Astrocyte (in vitro differentiated cells and primary cell): ENCODE measurements around the gene KCNN4. TPM values are rescaled to one million over a fixed set of nuclear protein-coding genes. Genes with fewer than 3 reads are reported as not detected.

ENCODE experiments used
- DNase-seq: peaks from one replicate; pipeline ENCODE4 v3.0.0-alpha.2; 2010; ENCODE audit warnings: low read depth
- FAIRE-seq: peaks from 2 replicates; lab custom pipeline; 2011; peaks lifted over from hg19 to GRCh38; lab: Jason Lieb, UNC
- H2AFZ ChIP-seq: 2 replicates; pipeline ENCODE4 v1.6.0; 2012; ENCODE audit warnings: low read depth, low read length, inconsistent platforms
- H3K27ac ChIP-seq: 2 replicates; pipeline ENCODE4 v1.5.1; 2011; ENCODE audit warnings: low read depth, low read length, inconsistent platforms
- H3K27me3 ChIP-seq: 2 replicates; pipeline ENCODE4 v1.6.0; 2011; ENCODE audit warnings: low read length, inconsistent platforms; ENCODE audit not compliant: insufficient read depth
- H3K36me3 ChIP-seq: 2 replicates; pipeline ENCODE4 v1.5.1; 2011; ENCODE audit warnings: low read length, inconsistent platforms; ENCODE audit not compliant: insufficient read depth
- H3K4me1 ChIP-seq: 2 replicates; pipeline ENCODE4 v1.5.1; 2011; ENCODE audit warnings: low read length, inconsistent platforms; ENCODE audit not compliant: insufficient read depth
- H3K4me2 ChIP-seq: 2 replicates; pipeline ENCODE4 v1.6.0; 2012; ENCODE audit warnings: low read length, inconsistent platforms
- H3K4me3 ChIP-seq: 2 replicates; pipeline ENCODE4 v1.5.1; 2011; ENCODE audit warnings: low read depth, mild to moderate bottlenecking, low read length, inconsistent platforms; ENCODE audit not compliant: insufficient read depth
- H3K79me2 ChIP-seq: 2 replicates; pipeline ENCODE4 v1.6.0; 2012; ENCODE audit warnings: mild to moderate bottlenecking, low read length, inconsistent platforms; ENCODE audit not compliant: insufficient read depth
- H3K9ac ChIP-seq: 2 replicates; pipeline ENCODE4 v1.6.0; 2012; ENCODE audit warnings: mild to moderate bottlenecking, low read length, inconsistent platforms
- H3K9me3 ChIP-seq: 2 replicates; pipeline ENCODE4 v1.5.1; 2012; ENCODE audit warnings: low read depth, mild to moderate bottlenecking, low read length, inconsistent platforms; ENCODE audit not compliant: insufficient read depth
- H4K20me1 ChIP-seq: 2 replicates; pipeline ENCODE4 v1.6.0; 2012; ENCODE audit warnings: low read length, inconsistent platforms; ENCODE audit not compliant: insufficient read depth
- H3K27ac Mint-ChIP-seq: one replicate; pipeline ENCODE4 v1.8.0; 2021; ENCODE audit warnings: mild to moderate bottlenecking, mixed read lengths; ENCODE audit not compliant: unreplicated experiment
- H3K27me3 Mint-ChIP-seq: one replicate; pipeline ENCODE4 v1.8.0; 2021; ENCODE audit warnings: low read depth, mixed read lengths; ENCODE audit not compliant: unreplicated experiment
- H3K36me3 Mint-ChIP-seq: one replicate; pipeline ENCODE4 v1.8.0; 2021; ENCODE audit warnings: low read depth, mixed read lengths; ENCODE audit not compliant: unreplicated experiment
- H3K4me1 Mint-ChIP-seq: one replicate; pipeline ENCODE4 v1.8.0; 2021; ENCODE audit warnings: low read depth, mixed read lengths; ENCODE audit not compliant: unreplicated experiment
- H3K4me3 Mint-ChIP-seq: one replicate; pipeline ENCODE4 v1.8.0; 2021; ENCODE audit warnings: mild to moderate bottlenecking, moderate library complexity, mixed read lengths; ENCODE audit not compliant: unreplicated experiment
- H3K9me3 Mint-ChIP-seq: one replicate; pipeline ENCODE4 v1.8.0; 2021; ENCODE audit warnings: mild to moderate bottlenecking, mixed read lengths; ENCODE audit not compliant: unreplicated experiment
- EZH2 ChIP-seq: IDR thresholded peaks from 2 replicates; pipeline ENCODE4 v1.6.1; 2012; ENCODE audit warnings: mild to moderate bottlenecking, low read length, inconsistent platforms; ENCODE audit not compliant: insufficient read depth
- total RNA-seq: library from RNA; stranded (reverse); gene quantifications from 2 replicates; pipeline ENCODE4 v1.2.1, GENCODE V29; 2021
- TF ChIP-seq, protein P1 (sequence below): IDR thresholded peaks from 2 replicates; pipeline ENCODE4 v1.5.1; 2011; ENCODE audit warnings: low read depth, mild to moderate bottlenecking, inconsistent platforms, low read length, moderate library complexity; ENCODE audit not compliant: insufficient read depth

Gene KCNN4
- total RNA-seq, 1 donor from 2014 or later: 3.6 TPM

- H3K27ac ChIP-seq: no peak overlapping the region
- H3K79me2 ChIP-seq: peaks cover 37% of the 10 kb centered on the region
- Mint-ChIP-seq H3K36me3 (peaks cover 27% of the 10 kb centered on the region), H3K27ac (no peak overlapping the region), H3K9me3 (no peaks in the 10 kb centered on the region), H3K4me3 (no peak overlapping the region), H3K27me3 (no peaks in the 10 kb centered on the region), H3K4me1 (peaks cover 27% of the 10 kb centered on the region)
- no peak overlapping the region for H2AFZ ChIP-seq
- peaks cover 31% of the 10 kb centered on the region for H3K4me1 ChIP-seq
- no peak overlapping the region for H3K9ac ChIP-seq
- no peaks in the 10 kb centered on the region for H3K27me3 ChIP-seq
- peaks cover 38% of the 10 kb centered on the region for H3K36me3 ChIP-seq
- no peak for DNase-seq
- peaks cover 4% of the 10 kb centered on the region for H4K20me1 ChIP-seq
- TF ChIP-seq, protein P1, sequence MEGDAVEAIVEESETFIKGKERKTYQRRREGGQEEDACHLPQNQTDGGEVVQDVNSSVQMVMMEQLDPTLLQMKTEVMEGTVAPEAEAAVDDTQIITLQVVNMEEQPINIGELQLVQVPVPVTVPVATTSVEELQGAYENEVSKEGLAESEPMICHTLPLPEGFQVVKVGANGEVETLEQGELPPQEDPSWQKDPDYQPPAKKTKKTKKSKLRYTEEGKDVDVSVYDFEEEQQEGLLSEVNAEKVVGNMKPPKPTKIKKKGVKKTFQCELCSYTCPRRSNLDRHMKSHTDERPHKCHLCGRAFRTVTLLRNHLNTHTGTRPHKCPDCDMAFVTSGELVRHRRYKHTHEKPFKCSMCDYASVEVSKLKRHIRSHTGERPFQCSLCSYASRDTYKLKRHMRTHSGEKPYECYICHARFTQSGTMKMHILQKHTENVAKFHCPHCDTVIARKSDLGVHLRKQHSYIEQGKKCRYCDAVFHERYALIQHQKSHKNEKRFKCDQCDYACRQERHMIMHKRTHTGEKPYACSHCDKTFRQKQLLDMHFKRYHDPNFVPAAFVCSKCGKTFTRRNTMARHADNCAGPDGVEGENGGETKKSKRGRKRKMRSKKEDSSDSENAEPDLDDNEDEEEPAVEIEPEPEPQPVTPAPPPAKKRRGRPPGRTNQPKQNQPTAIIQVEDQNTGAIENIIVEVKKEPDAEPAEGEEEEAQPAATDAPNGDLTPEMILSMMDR: no peak
- no peak for TF ChIP-seq EZH2
- H3K4me3 ChIP-seq: no peak overlapping the region
- no peaks in the 10 kb centered on the region for H3K9me3 ChIP-seq
- FAIRE-seq: no peak
- no peak overlapping the region for H3K4me2 ChIP-seq
Observed at GRCh38 chr19:43749898-43750297, 30.9 kb downstream of the KCNN4 start.

- peaks cover 41% of the 10 kb centered on the region for H3K36me3 ChIP-seq
- peak overlapping the region; percentile 17 for H3K4me3 Mint-ChIP-seq
Observed at GRCh38 chr19:43749152-43749551, 31.6 kb downstream of the KCNN4 start.

DNA sequence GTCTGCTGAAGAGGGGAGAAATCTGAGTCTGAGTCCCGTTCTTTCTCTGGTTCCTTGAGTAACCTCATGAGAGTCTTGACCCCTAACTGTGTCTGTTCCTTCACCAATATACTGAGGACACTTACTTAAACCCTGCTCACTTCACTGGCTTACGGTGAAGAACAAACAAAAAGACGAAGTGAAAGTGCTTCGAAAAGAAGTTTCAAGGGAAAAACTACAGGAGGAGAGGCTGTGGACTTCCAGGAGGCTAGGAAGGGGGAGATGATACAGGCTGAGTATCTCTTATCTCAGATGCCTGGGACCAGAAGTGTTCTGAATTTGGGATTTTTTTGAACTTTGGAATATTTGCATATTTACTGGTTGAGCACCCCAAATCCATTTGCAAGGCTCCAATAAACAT, 32.1 kb downstream of the KCNN4 start:
- Mint-ChIP-seq H3K4me1 (peaks cover 29% of the 10 kb centered on the region), H3K27ac (no peak overlapping the region), H3K4me3 (no peak overlapping the region), H3K9me3 (no peaks in the 10 kb centered on the region), H3K27me3 (no peaks in the 10 kb centered on the region), H3K36me3 (peaks cover 33% of the 10 kb centered on the region)
- no peak overlapping the region for H3K4me3 ChIP-seq
- H4K20me1 ChIP-seq: peaks cover 7% of the 10 kb centered on the region
- no peaks in the 10 kb centered on the region for H3K9me3 ChIP-seq
- H3K27me3 ChIP-seq: no peaks in the 10 kb centered on the region
- no peak overlapping the region for H3K27ac ChIP-seq
- DNase-seq (no peak), FAIRE-seq (no peak)
- H2AFZ ChIP-seq: no peak overlapping the region
- peaks cover 45% of the 10 kb centered on the region for H3K36me3 ChIP-seq
- H3K4me2 ChIP-seq: no peak overlapping the region
- H3K4me1 ChIP-seq: peaks cover 29% of the 10 kb centered on the region
- H3K79me2 ChIP-seq: peaks cover 32% of the 10 kb centered on the region
- TF ChIP-seq EZH2: no peak
- TF ChIP-seq, protein P1: no peak
- H3K9ac ChIP-seq: no peak overlapping the region

More at GRCh38 chr19:43749152-43749551, 31.6 kb downstream of the KCNN4 start:
- H3K4me3 ChIP-seq: no peak overlapping the region
- peaks cover 31% of the 10 kb centered on the region for H3K4me1 ChIP-seq
- no peak overlapping the region for H3K9ac ChIP-seq
- no peak for FAIRE-seq
- H3K9me3 Mint-ChIP-seq: no peaks in the 10 kb centered on the region
- peaks cover 4% of the 10 kb centered on the region for H4K20me1 ChIP-seq
- no peak for DNase-seq
- peaks cover 28% of the 10 kb centered on the region for H3K4me1 Mint-ChIP-seq
- peaks cover 29% of the 10 kb centered on the region for H3K36me3 Mint-ChIP-seq
- H3K27ac ChIP-seq: no peak overlapping the region
- no peak for TF ChIP-seq EZH2
- TF ChIP-seq, protein P1: no peak
- H3K27me3 ChIP-seq: no peaks in the 10 kb centered on the region
- no peak overlapping the region for H3K27ac Mint-ChIP-seq
- peaks cover 37% of the 10 kb centered on the region for H3K79me2 ChIP-seq
- no peaks in the 10 kb centered on the region for H3K9me3 ChIP-seq
- H3K4me2 ChIP-seq: no peak overlapping the region
- no peak overlapping the region for H2AFZ ChIP-seq
- H3K27me3 Mint-ChIP-seq: no peaks in the 10 kb centered on the region
